CD4-positive, alpha-beta T cell (primary cell): ENCODE data around the gene PRKAR2B. TPM values are rescaled to one million over a fixed set of nuclear protein-coding genes. Genes with fewer than 3 reads are reported as not detected.
"Not testable (repeated sequence)": the region's sequence is repeated elsewhere in the genome, so short reads cannot be mapped to it uniquely, and the experiment has no call there.

Source experiments
- ATAC-seq: fragments of 200-7000 bp; cut with Tn5 transposase; one replicate; pipeline ENCODE4 v1.10.0; 2022; ENCODE audit warnings: mild to moderate bottlenecking; ENCODE audit not compliant: poor library complexity
- CTCF ChIA-PET: fragments of 350-600 bp; sonication (Branson Sonifier 250); formaldehyde crosslinking; loops from one replicate; lab custom pipeline; 2021; ENCODE audit warnings: antibody characterized with exemption, inconsistent platforms; lab: Charles Lee
- POLR2A ChIA-PET: fragments of 350-600 bp; sonication (Branson Sonifier 250); formaldehyde crosslinking; loops from one replicate; lab custom pipeline; 2021; ENCODE audit warnings: antibody characterized with exemption, inconsistent platforms; lab: Charles Lee
- DNase-seq, 14 experiments: peaks; one replicate each; pipeline ENCODE4 v3.0.0-alpha.2; 2013 to 2020; ENCODE audit warnings: mixed read lengths in 2 of 14
- H3K27ac ChIP-seq, 2 donors: one replicate each; pipeline versions ENCODE4 v1.5.1 to v1.7.0; 2013; ENCODE audit warnings: low read length in 2 of 2, low read depth in 1 of 2, mild to moderate bottlenecking in 1 of 2
- H3K27me3 ChIP-seq, 2 experiments: 1 replicate in 1 of 2; 2 replicates in 1 of 2; pipeline versions ENCODE4 v1.6.1 to v1.7.0; 2013; ENCODE audit warnings: low read length in 2 of 2, control low read depth in 1 of 2, mild to moderate bottlenecking in 1 of 2, moderate library complexity in 1 of 2; ENCODE audit not compliant: insufficient read depth in 2 of 2, control insufficient read depth in 1 of 2
- H3K36me3 ChIP-seq: one replicate; pipeline ENCODE4 v1.6.1; 2013; ENCODE audit warnings: low read length, control low read depth; ENCODE audit not compliant: insufficient read depth
- H3K4me1 ChIP-seq: one replicate; pipeline ENCODE4 v1.6.1; 2013; ENCODE audit warnings: low read length, control low read depth; ENCODE audit not compliant: insufficient read depth
- H3K4me3 ChIP-seq: one replicate; pipeline ENCODE4 v1.5.1; 2013; ENCODE audit warnings: mild to moderate bottlenecking, low read length, moderate library complexity
- H3K9me3 ChIP-seq, 2 experiments: 1 replicate in 1 of 2; 2 replicates in 1 of 2; pipeline versions ENCODE4 v1.6.1 to v1.7.0; 2013; ENCODE audit warnings: low read length in 2 of 2, mild to moderate bottlenecking in 2 of 2, control low read depth in 1 of 2, moderate library complexity in 1 of 2; ENCODE audit not compliant: control insufficient read depth in 1 of 2, insufficient read depth in 1 of 2
- H3K27ac Mint-ChIP-seq: one replicate; pipeline ENCODE4 v1.8.0; 2020; ENCODE audit warnings: mixed read lengths
- H3K27me3 Mint-ChIP-seq: one replicate; pipeline ENCODE4 v1.8.0; 2021; ENCODE audit warnings: mixed read lengths
- H3K36me3 Mint-ChIP-seq: one replicate; pipeline ENCODE4 v1.8.0; 2021; ENCODE audit warnings: low read depth, mixed read lengths
- H3K4me1 Mint-ChIP-seq: one replicate; pipeline ENCODE4 v1.8.0; 2021; ENCODE audit warnings: low read depth, mixed read lengths
- H3K4me3 Mint-ChIP-seq: one replicate; pipeline ENCODE4 v1.8.0; 2020; ENCODE audit warnings: mild to moderate bottlenecking, mixed read lengths
- H3K9me3 Mint-ChIP-seq: one replicate; pipeline ENCODE4 v1.8.0; 2020; ENCODE audit warnings: mixed read lengths
- intact Hi-C, 2 experiments: fragments of 100-400 bp; cut with DNase I in 1 of 2; cut with micrococcal nuclease in 1 of 2; formaldehyde crosslinking; loops; one replicate each; pipeline versions ENCODE4 v1.15.1 to v1.9.0; 2023 to 2025; cut with DNase I, micrococcal nuclease
- total RNA-seq, 174 experiments: library from RNA in 2 of 174; stranded (reverse) in 2 of 174; gene quantifications; one replicate each; pipeline ENCODE4 v1.2.3 and lab custom pipeline; 2021 to 2026
- TF ChIP-seq, protein P1 (sequence below): fragments of 200-600 bp; IDR thresholded peaks from one replicate; pipeline ENCODE4 v1.8.0; 2022; ENCODE audit warnings: antibody characterized with exemption, mild to moderate bottlenecking

The PRKAR2B gene
- total RNA-seq, 2 experiments from 2014 or later = 0.41 to 0.42 TPM

DNA sequence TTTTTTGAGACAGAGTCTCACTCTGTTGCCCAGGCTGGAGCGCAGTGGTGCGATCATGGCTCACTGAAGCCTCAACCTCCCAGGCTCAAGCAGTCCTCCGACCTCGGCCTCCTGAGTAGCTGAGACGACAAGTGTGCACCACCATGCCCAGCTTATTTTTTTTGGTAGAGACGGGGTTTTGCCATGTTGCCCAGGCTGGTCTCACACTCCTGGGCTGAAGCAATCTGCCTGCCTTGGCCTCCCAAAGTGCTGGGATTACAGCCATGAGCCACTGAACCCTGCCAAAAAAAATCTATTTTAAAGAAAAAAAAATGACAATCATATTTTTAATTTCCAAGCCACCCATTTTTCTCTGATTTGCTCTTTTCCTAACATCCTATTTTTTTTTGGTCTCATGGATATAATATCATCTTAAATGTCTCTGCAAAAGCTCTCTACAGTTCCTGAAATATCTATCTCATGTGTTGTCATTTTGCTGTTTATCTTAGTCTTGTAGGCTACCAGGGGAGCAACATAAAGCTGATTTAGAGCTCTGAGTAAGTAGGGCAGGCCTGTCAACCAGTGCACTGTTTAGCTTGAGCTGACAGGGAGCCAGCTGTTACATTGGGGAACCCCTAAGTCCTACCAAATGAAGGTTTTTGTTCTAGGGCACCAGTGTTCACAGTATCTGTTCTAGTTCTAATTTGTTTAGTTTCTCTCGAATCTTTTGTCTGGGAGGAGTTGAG is 94.4 kb downstream of the PRKAR2B start:
- Mint-ChIP-seq H3K27ac (no peak overlapping the region), H3K9me3 (no peaks in the 10 kb centered on the region), H3K27me3 (no peaks in the 10 kb centered on the region), H3K4me3 (no peak overlapping the region), H3K36me3 (no peaks in the 10 kb centered on the region), H3K4me1 (no peaks in the 10 kb centered on the region)
- Histone ChIP-seq H3K4me1 (no peaks in the 10 kb centered on the region), H3K27ac (no peak overlapping the region), H3K4me3 (no peak overlapping the region), H3K9me3 (no peaks in the 10 kb centered on the region), H3K27me3 (no peaks in the 10 kb centered on the region), H3K36me3 (no peaks in the 10 kb centered on the region)
- intact Hi-C loops = no loop called here
- DNase-seq (no peak), ATAC-seq (no peak)
- TF ChIP-seq, protein P1, sequence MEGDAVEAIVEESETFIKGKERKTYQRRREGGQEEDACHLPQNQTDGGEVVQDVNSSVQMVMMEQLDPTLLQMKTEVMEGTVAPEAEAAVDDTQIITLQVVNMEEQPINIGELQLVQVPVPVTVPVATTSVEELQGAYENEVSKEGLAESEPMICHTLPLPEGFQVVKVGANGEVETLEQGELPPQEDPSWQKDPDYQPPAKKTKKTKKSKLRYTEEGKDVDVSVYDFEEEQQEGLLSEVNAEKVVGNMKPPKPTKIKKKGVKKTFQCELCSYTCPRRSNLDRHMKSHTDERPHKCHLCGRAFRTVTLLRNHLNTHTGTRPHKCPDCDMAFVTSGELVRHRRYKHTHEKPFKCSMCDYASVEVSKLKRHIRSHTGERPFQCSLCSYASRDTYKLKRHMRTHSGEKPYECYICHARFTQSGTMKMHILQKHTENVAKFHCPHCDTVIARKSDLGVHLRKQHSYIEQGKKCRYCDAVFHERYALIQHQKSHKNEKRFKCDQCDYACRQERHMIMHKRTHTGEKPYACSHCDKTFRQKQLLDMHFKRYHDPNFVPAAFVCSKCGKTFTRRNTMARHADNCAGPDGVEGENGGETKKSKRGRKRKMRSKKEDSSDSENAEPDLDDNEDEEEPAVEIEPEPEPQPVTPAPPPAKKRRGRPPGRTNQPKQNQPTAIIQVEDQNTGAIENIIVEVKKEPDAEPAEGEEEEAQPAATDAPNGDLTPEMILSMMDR = no peak
- CTCF ChIA-PET = interaction anchor here (1.6 kb wide), 1 partner anchor 9 kb away, joined by 5 read pairs; no protein-coding TSS in a partner anchor
- POLR2A ChIA-PET = interaction anchor here (2.1 kb wide), 1 partner anchor 29 kb away, joined by 8 read pairs; the partner anchor contains the start of gene HBP1

DNA sequence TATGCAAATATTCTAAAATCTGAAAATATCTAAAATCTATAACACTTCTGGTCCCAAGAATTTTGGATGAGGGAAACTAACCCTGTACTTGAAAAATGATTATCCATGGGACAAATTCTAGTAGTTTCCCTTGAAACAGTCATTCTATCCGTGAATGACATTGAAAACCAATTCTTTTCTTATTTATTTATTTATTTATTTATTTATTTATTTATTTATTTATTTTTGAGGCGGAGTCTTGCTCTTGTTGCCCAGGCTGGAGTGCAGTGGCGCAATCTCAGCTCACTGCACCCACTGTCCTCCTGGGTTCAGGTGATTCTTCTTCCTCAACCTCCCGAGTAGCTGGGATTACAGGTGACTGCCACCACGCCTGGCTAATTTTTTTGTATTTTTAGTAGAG is 99.4 kb downstream of the PRKAR2B start:
- H3K4me3 Mint-ChIP-seq, ATAC-seq, H3K9me3 Mint-ChIP-seq, POLR2A ChIA-PET, H3K4me1 Mint-ChIP-seq, H3K36me3 Mint-ChIP-seq, CTCF ChIA-PET, H3K27ac Mint-ChIP-seq, H3K4me1 ChIP-seq, H3K27me3 Mint-ChIP-seq, H3K9me3 ChIP-seq, H3K4me3 ChIP-seq, H3K36me3 ChIP-seq, H3K27ac ChIP-seq, DNase-seq, H3K27me3 ChIP-seq: not testable (repeated sequence)
- intact Hi-C loops = loop anchor here in 1 of 2 experiments (10.0 kb wide), 1 partner anchor 479 kb away; the partner anchor contains the start of gene CCDC71L

DNA sequence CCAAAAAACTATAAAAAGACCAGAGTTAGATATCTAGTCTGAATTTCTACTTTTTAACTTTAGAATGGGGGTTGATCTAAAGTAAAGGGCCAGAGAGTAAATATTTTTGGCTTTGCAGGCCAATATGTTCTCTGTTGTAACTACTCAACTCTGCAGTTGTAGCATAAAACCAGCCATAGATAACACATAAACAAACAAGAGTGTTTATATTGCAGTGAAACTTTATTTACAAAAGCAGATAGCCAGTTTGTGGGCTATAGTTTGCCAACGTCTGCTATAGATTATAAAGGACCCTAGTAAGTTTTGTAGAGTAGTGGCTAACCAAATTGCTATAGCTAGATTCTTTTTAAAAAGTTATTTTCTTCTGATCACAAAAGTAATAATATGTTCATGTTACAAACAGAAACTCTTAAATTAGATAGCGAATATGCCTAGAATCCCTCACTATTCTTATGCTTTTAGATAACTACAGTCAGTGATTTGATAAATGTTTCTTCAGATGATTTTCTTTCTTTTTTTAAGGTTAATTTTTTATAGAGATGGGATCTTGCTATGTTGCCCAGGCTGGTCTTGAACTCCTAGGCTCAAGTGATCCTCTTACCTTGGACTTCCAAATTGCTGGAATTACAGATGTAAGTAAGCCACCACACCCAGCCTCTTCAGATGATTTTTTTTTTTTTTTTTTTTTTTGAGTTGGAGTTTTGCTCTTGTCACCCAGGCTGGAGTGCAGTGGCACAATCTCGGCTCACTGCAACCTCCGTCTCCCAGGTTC is 100.7 kb downstream of the PRKAR2B start:
- CTCF ChIA-PET = no interaction called here

More for the DNA sequence above, 100.7 kb downstream of the PRKAR2B start:
- DNase-seq (no peak), ATAC-seq (no peak)
- H3K27me3 Mint-ChIP-seq = no peaks in the 10 kb centered on the region
- Histone ChIP-seq H3K27ac (no peak overlapping the region), H3K27me3 (no peaks in the 10 kb centered on the region), H3K4me1 (no peaks in the 10 kb centered on the region), H3K36me3 (no peaks in the 10 kb centered on the region), H3K4me3 (no peak overlapping the region), H3K9me3 (no peaks in the 10 kb centered on the region)
- no peaks in the 10 kb centered on the region for H3K36me3 Mint-ChIP-seq
- POLR2A ChIA-PET = interaction anchor here (1.1 kb wide), 1 partner anchor 23 kb away, joined by 4 read pairs; the partner anchor contains the start of gene HBP1
- H3K27ac Mint-ChIP-seq = no peak overlapping the region
- TF ChIP-seq, protein P1 = no peak
- H3K4me3 Mint-ChIP-seq = no peak overlapping the region
- intact Hi-C loops = loop anchor here in 1 of 2 experiments (10.0 kb wide), 1 partner anchor 480 kb away; the partner anchor contains the start of gene CCDC71L
- H3K4me1 Mint-ChIP-seq = peaks cover 6% of the 10 kb centered on the region
- H3K9me3 Mint-ChIP-seq = no peaks in the 10 kb centered on the region
